VCaP (cell line): ENCODE measurements around the gene SERPINA3.

Experiments used
- H3K27ac ChIP-seq: fragments of 450-650 bp; 2 replicates; pipeline ENCODE4 v1.5.1; 2017
- TF ChIP-seq, protein P1 (sequence below): fragments of 450-650 bp; conservative IDR thresholded peaks from 2 replicates; pipeline ENCODE4 v1.5.1; 2017; ENCODE audit warnings: mild to moderate bottlenecking, moderate library complexity

Gene SERPINA3

GRCh38 chr14:94653321-94653720 lies 41.1 kb downstream of the SERPINA3 start:
- TF ChIP-seq, protein P1, sequence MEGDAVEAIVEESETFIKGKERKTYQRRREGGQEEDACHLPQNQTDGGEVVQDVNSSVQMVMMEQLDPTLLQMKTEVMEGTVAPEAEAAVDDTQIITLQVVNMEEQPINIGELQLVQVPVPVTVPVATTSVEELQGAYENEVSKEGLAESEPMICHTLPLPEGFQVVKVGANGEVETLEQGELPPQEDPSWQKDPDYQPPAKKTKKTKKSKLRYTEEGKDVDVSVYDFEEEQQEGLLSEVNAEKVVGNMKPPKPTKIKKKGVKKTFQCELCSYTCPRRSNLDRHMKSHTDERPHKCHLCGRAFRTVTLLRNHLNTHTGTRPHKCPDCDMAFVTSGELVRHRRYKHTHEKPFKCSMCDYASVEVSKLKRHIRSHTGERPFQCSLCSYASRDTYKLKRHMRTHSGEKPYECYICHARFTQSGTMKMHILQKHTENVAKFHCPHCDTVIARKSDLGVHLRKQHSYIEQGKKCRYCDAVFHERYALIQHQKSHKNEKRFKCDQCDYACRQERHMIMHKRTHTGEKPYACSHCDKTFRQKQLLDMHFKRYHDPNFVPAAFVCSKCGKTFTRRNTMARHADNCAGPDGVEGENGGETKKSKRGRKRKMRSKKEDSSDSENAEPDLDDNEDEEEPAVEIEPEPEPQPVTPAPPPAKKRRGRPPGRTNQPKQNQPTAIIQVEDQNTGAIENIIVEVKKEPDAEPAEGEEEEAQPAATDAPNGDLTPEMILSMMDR = no peak

GRCh38 chr14:94654071-94654861 lies 42.1 kb downstream of the SERPINA3 start:
- H3K27ac ChIP-seq = peak overlapping the region; percentile 92
- TF ChIP-seq, protein P1 = no peak

More at GRCh38 chr14:94653321-94653720, 41.1 kb downstream of the SERPINA3 start:
- H3K27ac ChIP-seq = peak overlapping the region; percentile 92

DNA sequence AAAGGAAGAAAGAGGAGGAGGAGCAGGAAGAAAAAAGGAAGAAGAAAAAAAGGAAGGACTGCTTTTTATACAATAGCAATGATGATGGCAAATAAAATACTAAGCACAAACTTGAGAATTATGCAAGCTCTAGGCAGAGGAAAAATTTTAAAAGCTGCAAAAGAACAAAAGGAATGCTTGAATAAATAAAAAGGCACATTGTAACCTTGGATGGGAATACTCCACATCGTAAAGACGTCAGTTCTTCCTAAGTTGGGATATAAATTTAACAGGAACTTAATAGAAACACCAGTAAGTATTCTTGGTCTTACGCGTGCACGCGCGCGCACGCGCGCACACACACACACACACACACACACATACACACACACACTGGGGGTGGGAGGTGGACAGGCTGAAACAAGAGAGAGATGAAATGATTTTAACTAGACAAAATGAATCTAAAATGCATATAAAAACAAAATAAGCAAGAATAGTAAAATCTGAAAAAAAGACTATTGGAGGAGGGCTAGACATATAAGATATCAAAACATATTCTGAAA lies 43.0 kb downstream of the SERPINA3 start:
- peak overlapping the region; percentile 92 for H3K27ac ChIP-seq
- TF ChIP-seq, protein P1 = no peak

DNA sequence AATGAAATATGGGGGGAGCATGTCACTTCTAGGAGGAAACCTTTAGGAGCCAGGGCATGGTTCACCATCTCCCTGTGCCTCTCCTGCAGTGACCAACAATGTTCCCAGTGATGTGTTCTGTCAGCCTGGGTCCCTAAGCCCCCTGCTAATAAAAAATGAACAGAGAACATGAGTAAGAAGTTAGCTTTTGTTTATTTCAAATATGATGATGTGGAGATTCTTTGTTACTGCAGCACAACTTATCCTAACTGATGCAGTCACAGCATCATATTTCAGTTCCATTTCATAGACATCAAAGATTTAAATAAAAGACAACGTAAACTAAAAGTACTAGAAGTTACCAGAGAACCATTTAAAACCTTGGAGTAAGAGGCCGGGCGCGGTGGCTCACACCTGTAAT lies 43.9 kb downstream of the SERPINA3 start:
- H3K27ac ChIP-seq = peak overlapping the region; percentile 92
- TF ChIP-seq, protein P1 = no peak

DNA sequence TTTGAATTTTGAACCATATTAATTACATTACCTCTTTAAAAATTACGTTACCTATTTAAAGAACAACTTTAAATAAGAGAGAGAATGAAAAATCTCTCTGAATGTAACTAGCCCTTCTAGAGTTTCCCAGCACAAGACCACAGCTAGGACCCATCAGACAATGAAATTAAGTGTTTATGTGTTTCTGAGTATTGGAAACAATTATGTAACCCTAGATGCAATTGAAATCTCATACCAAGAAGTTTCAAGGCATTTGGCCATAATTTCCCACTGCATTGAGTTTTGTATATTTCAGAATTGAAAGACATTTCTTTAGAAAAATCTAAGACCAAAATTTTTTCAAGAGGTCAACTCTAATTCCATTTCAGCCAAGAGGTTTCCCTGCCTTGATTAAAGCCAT lies 47.1 kb downstream of the SERPINA3 start:
- TF ChIP-seq, protein P1 = no peak
- H3K27ac ChIP-seq = no peak overlapping the region

DNA sequence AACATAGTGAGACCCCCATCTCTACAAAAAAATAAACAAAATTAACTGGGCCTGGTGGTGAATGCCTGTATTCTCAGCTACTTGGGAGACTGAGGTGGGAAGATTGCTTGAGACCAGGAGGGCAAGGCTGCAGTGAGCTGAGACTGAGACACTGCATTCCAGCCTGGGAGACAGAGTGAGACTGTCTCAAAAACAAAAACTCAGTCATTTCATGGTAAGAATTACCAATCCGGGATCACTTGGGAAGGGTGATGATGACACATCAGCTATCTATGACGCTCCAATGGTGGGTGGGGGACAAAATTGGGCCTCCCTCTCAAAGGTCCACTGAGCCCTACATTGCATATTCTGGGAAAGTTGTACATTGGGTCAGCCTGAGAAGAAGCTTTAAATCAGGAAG lies 47.7 kb downstream of the SERPINA3 start:
- TF ChIP-seq, protein P1 = no peak
- H3K27ac ChIP-seq = no peak overlapping the region

- TF ChIP-seq, protein P1 = no peak
- H3K27ac ChIP-seq = no peak overlapping the region
Observed at GRCh38 chr14:94660306-94660946, 48.2 kb downstream of the SERPINA3 start.
